ENCODE results near the gene MYO3B. TPM values are rescaled to one million over a fixed set of nuclear protein-coding genes. Genes with fewer than 3 reads are reported as not detected.
A peak's percentile ranks its signal among the peaks of the same experiment; 100 is the strongest.

The MYO3B gene
- total RNA-seq, 1 donor from 2014 or later: 0.17 TPM

DNA sequence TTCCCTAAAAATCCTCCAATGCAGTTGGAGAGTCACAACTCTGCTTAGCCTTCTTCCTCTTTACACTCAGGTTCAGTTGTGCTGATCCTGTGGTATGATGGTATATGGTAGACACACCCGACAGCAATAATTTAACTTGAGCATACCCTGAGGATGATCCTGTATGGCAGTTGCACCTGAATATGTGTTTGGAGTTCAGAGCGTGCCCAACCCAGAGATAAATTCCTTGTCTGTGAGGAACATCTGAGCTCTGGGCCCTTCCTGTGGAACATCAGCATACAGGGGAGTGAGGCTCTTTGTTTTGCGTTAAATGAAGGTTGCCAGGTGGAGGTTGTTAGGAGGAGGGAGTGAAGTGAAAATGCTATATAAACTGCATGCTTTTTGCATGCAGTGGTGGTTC is 187.7 kb downstream of the MYO3B start:
- TF ChIP-seq, protein P1, sequence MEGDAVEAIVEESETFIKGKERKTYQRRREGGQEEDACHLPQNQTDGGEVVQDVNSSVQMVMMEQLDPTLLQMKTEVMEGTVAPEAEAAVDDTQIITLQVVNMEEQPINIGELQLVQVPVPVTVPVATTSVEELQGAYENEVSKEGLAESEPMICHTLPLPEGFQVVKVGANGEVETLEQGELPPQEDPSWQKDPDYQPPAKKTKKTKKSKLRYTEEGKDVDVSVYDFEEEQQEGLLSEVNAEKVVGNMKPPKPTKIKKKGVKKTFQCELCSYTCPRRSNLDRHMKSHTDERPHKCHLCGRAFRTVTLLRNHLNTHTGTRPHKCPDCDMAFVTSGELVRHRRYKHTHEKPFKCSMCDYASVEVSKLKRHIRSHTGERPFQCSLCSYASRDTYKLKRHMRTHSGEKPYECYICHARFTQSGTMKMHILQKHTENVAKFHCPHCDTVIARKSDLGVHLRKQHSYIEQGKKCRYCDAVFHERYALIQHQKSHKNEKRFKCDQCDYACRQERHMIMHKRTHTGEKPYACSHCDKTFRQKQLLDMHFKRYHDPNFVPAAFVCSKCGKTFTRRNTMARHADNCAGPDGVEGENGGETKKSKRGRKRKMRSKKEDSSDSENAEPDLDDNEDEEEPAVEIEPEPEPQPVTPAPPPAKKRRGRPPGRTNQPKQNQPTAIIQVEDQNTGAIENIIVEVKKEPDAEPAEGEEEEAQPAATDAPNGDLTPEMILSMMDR (IDR thresholded peaks at IDR 0.05): no peak
- intact Hi-C loops (cut with DNase I): no loop called here

DNA sequence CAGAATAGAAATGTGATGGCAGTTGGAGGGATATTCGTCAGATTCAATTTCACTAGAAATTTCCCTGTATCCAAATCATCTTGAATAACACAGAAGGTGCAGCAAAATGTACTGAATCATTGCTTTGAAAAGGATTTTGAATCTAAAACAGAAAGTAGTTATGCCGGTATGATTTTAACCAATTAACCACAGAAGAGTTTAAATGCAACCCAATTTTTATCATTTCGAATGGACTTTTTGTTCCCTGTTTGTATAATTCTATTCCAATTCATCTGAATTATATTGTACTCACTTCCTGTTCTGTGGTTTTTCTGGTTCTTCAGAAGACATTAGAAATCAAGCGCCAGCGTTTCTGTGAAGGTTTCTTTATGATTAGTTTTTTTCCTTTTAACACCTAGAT is 190.4 kb downstream of the MYO3B start:
- Histone ChIP-seq H3K27ac (no peak overlapping the region), H3K9me3 (no peaks in the 10 kb centered on the region), H3K27me3 (peaks cover 43% of the 10 kb centered on the region), H3K4me1 (no peaks in the 10 kb centered on the region), H3K36me3 (no peaks in the 10 kb centered on the region), H3K4me3 (no peak overlapping the region)
- intact Hi-C loops (cut with DNase I): no loop called here
- ATAC-seq (no peak), DNase-seq (no peak)
- TF ChIP-seq, protein P1 (IDR thresholded peaks at IDR 0.05): no peak

More for the DNA sequence above, 187.7 kb downstream of the MYO3B start:
- no peak for ATAC-seq
- Histone ChIP-seq H3K27ac (no peak overlapping the region), H3K4me1 (no peaks in the 10 kb centered on the region), H3K27me3 (peaks cover 56% of the 10 kb centered on the region), H3K4me3 (no peak overlapping the region), H3K9me3 (no peaks in the 10 kb centered on the region), H3K36me3 (no peaks in the 10 kb centered on the region)
- no peak for DNase-seq

DNA sequence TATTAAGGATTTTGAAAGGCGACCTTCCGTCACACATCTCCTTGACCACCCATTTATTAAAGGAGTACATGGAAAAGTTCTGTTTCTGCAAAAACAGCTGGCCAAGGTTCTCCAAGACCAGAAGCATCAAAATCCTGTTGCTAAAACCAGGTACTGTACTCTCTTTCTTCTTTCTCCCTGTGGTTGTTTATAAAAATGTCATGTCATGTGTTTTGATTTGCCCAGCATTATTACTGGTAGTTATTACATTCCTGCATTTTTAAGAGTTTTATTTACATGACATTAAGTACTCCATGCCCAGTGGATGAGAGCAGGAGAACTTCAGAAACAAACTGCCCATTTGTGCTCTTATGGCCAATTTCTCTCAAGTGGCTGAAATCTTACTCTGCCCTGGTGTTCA is 191.3 kb downstream of the MYO3B start:
- DNase-seq (no peak), ATAC-seq (no peak)
- TF ChIP-seq, protein P1 (IDR thresholded peaks at IDR 0.05): no peak
- no peaks in the 10 kb centered on the region for H3K36me3 ChIP-seq
- no peak overlapping the region for H3K27ac ChIP-seq
- H3K4me1 ChIP-seq: no peaks in the 10 kb centered on the region
- no peak overlapping the region for H3K4me3 ChIP-seq
- peaks cover 37% of the 10 kb centered on the region for H3K27me3 ChIP-seq
- H3K9me3 ChIP-seq: no peaks in the 10 kb centered on the region
- intact Hi-C loops (cut with DNase I): no loop called here

DNA sequence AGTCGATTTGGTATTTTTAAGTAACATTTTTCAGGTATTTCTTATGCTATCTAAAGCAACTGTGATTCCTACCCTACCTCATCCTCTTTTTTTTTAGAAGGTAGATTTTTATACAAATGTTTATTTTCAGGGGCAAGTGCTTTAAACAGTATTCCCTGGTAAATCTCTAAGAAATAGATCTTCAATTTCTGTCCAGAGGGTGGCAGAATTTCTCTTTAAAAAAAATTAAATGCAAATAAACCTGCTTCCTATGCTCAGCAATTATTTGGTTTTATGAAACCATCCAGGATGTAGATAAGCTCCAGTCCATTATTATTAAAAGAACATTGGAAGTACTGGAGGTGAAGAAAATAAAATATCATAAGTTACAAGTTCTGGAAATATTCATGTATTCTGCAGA is 191.9 kb downstream of the MYO3B start:
- TF ChIP-seq, protein P1 (IDR thresholded peaks at IDR 0.05): peak; percentile 19
- no peak overlapping the region for H3K27ac ChIP-seq
- H3K4me3 ChIP-seq: no peak overlapping the region
- H3K4me1 ChIP-seq: no peaks in the 10 kb centered on the region
- H3K36me3 ChIP-seq: no peaks in the 10 kb centered on the region
- intact Hi-C loops (cut with DNase I): no loop called here
- no peak for ATAC-seq
- DNase-seq: no peak
- no peaks in the 10 kb centered on the region for H3K9me3 ChIP-seq
- H3K27me3 ChIP-seq: peaks cover 33% of the 10 kb centered on the region

DNA sequence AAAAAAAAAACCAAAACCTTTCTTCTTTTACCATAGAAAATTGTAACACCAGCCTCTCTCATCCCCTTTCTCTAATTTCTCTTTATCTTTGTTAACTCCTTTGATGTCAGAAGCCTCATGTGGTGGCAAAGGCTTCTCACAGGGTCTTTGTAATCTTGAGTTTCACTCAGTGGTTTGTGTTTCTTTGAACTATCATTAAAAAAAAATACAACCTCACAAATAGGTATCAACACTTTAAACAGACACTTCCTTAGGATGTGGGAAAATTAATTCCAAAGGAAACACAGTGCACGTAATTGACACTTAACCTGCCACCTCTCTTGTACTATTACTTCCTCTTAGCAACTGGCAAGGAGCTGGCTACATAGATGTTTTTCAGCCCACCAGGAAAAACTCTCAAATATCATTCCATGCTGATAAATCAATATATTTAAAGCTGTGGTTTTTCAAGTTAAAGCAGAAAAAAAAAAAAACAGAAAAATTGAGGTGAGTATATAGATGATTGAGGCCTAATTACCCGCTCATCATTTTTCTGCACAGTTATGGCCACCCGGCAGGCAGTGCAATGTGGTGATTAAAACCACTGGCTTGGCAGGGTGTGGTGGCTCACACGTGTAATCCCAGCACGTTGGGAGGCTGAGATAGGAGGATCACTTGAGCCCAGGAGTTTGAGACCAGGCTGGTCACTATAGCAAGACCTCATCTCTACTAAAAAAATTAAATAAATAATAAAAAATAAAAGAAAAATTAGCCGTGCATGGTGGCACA is 193.5 kb downstream of the MYO3B start:
- Histone ChIP-seq H3K27ac (no peak overlapping the region), H3K9me3 (no peaks in the 10 kb centered on the region), H3K4me1 (no peaks in the 10 kb centered on the region), H3K36me3 (no peaks in the 10 kb centered on the region), H3K4me3 (no peak overlapping the region), H3K27me3 (peaks cover 25% of the 10 kb centered on the region)
- no peak for ATAC-seq
- DNase-seq: no peak
- intact Hi-C loops (cut with DNase I): no loop called here
- TF ChIP-seq, protein P1 (IDR thresholded peaks at IDR 0.05): no peak

All from upper lobe of right lung (tissue), 1 donor.